Right lobe of liver (tissue), 6 donors: ENCODE data around the gene REM2. TPM values are rescaled to one million over a fixed set of nuclear protein-coding genes. Genes with fewer than 3 reads are reported as not detected.
A peak's percentile ranks its signal among the peaks of the same experiment; 100 is the strongest.

Source experiments
- ATAC-seq, 4 donors: fragments of 200-7000 bp; cut with Tn5 transposase; one replicate each; pipeline ENCODE4 v1.9.1; 2020; ENCODE audit warnings: mild to moderate bottlenecking in 4 of 4, moderate library complexity in 4 of 4
- DNase-seq, 3 donors: peaks; one replicate each; pipeline ENCODE4 v3.0.0-alpha.2; 2020
- H3K27ac ChIP-seq, 3 donors: fragments of 200-600 bp; one replicate each; pipeline ENCODE4 v1.8.0; 2022
- H3K27me3 ChIP-seq, 2 donors: fragments of 200-600 bp; one replicate each; pipeline ENCODE4 v1.8.0; 2022
- H3K36me3 ChIP-seq, 4 donors: fragments of 200-600 bp; sonication (generic) in 1 of 4; one replicate each; pipeline versions ENCODE4 v1.5.1 to v1.8.0; 2017 to 2022; ENCODE audit warnings: control low read depth in 1 of 4
- H3K4me1 ChIP-seq, 4 donors: fragments of 200-600 bp; sonication (generic) in 1 of 4; one replicate each; pipeline versions ENCODE4 v1.5.1 to v1.8.0; 2017 to 2022; ENCODE audit warnings: control low read depth in 1 of 4
- H3K4me3 ChIP-seq, 3 donors: fragments of 200-600 bp; one replicate each; pipeline ENCODE4 v1.8.0; 2022
- H3K9me3 ChIP-seq, 4 donors: fragments of 200-600 bp; sonication (generic) in 1 of 4; one replicate each; pipeline versions ENCODE4 v1.5.1 to v1.8.0; 2017 to 2022; ENCODE audit warnings: control low read depth in 1 of 4
- CTCF ChIP-seq, 4 donors: fragments of 200-600 bp in 3 of 4; fragments of 450-650 bp in 1 of 4; IDR thresholded peaks; one replicate each; pipeline versions ENCODE4 v1.5.1 to v1.8.0; 2016 to 2022; ENCODE audit warnings: antibody characterized with exemption in 4 of 4, mild to moderate bottlenecking in 2 of 4
- POLR2A ChIP-seq: fragments of 450-650 bp; IDR thresholded peaks from one replicate; pipeline ENCODE4 v1.6.1; 2017; ENCODE audit warnings: antibody characterized with exemption, mild to moderate bottlenecking
- WGBS: methylation state at CpG from one replicate; pipeline ENCODE4 v1.1.6; 2018; ENCODE audit warnings: low coverage, low lambda C conversion rate; ENCODE audit not compliant: insufficient coverage; ENCODE audit errors: missing lambda C conversion rate; 5-methylcytosine and 5-hydroxymethylcytosine counted together
- intact Hi-C, 2 donors: fragments of 100-400 bp; cut with DNase I; formaldehyde crosslinking; loops; one replicate each; pipeline versions ENCODE4 v1.11.2 to v1.14.1; 2022
- total RNA-seq, 6 experiments: library from RNA; depleted of rRNA in 2 of 6; stranded (reverse); fragments of >200 nt in 2 of 6; fragmentation: NEBNext Ultra II Directional in 3 of 6; extraction: Animal tissue kit (Norgen Biotek cat#: 25700) in 3 of 6; gene quantifications; one replicate each; pipeline versions ENCODE4 v1.1.0 to v1.2.4, GENCODE V29; 2016 to 2023
- donor health status: DM: no; HTN: yes; CAD: no.
- donor health status: DM: no; HTN: no; CAD: no.
- donor health status: DM: no; HTN: no; CAD: no.
- donor health status: DM: no; HTN: yes; CAD: no.
- donor health status: DM: no; HTN: yes; CAD: no.

Gene REM2
- total RNA-seq, 6 experiments from 2014 or later = 0.10 to 0.12 TPM; not detected in 4

GRCh38 chr14:22915886-22916521 is 33.0 kb downstream of the REM2 start:
- Histone ChIP-seq H3K36me3 (peaks cover 0 to 14% (median 5%) of the 10 kb centered on the region in 4 donors), H3K27ac (peak overlapping the region; percentile 21 to 100 (median 100)), H3K4me3 (no peak overlapping the region), H3K27me3 (no peaks in the 10 kb centered on the region), H3K4me1 (peaks cover 0 to 29% (median 12%) of the 10 kb centered on the region in 4 donors), H3K9me3 (no peaks in the 10 kb centered on the region)
- peak; percentile 29 to 44 (median 36) for ATAC-seq
- DNase-seq = peak; percentile 51 to 77 (median 62)
- 32% methylated on average over 6 of the region's 8 CpGs for WGBS
- intact Hi-C loops = no loop called here
- TF ChIP-seq POLR2A (no peak), CTCF (IDR thresholded peaks at IDR 0.05) (no peak)

- no peaks in the 10 kb centered on the region for H3K27me3 ChIP-seq
- peak; percentile 84 to 96 (median 88) for ATAC-seq
- H3K4me3 ChIP-seq = peak within 1 kb of the TSS; percentile 66 to 73 (median 70)
- H3K27ac ChIP-seq = peak within 1 kb of the TSS; percentile 98 to 100 (median 100)
- H3K9me3 ChIP-seq = no peaks in the 10 kb centered on the region
- TF ChIP-seq CTCF (IDR thresholded peaks at IDR 0.05) = no peak
- peak; percentile 74 for TF ChIP-seq POLR2A
- peak; percentile 99 to 100 (median 100) for DNase-seq
- peaks cover 0 to 29% (median 12%) of the 10 kb centered on the region in 4 donors for H3K4me1 ChIP-seq
- peaks cover 0 to 36% (median 13%) of the 10 kb centered on the region in 4 donors for H3K36me3 ChIP-seq
- intact Hi-C loops = no loop called here
- 2% methylated on average over 21 of the region's 46 CpGs for WGBS
Observed at GRCh38 chr14:22918804-22919600, 36.0 kb downstream of the REM2 start, which contains the start of gene RBM23. TSS of gene RBM23 (minus strand) at chr14:22919149.

- no peak for DNase-seq
- ATAC-seq = no peak
- peak overlapping the region; percentile 41 to 71 (median 54) for H3K27ac ChIP-seq
- H3K27me3 ChIP-seq = no peaks in the 10 kb centered on the region
- 22% methylated on average over 3 of the region's 10 CpGs for WGBS
- peak overlapping the region; percentile 15 to 34 (median 27) for H3K4me3 ChIP-seq
- intact Hi-C loops = no loop called here
- no peaks in the 10 kb centered on the region for H3K9me3 ChIP-seq
- no peak for TF ChIP-seq POLR2A
- TF ChIP-seq CTCF (IDR thresholded peaks at IDR 0.05) = no peak
- peaks cover 0 to 29% (median 11%) of the 10 kb centered on the region in 4 donors for H3K4me1 ChIP-seq
- peaks cover 0 to 42% (median 19%) of the 10 kb centered on the region in 4 donors for H3K36me3 ChIP-seq
Observed at GRCh38 chr14:22919601-22919921, 36.5 kb downstream of the REM2 start.

GRCh38 chr14:22920697-22921096 is 37.7 kb downstream of the REM2 start:
- 90% methylated on average over 4 of the region's 6 CpGs for WGBS
- DNase-seq = no peak
- peaks cover 0 to 22% (median 9%) of the 10 kb centered on the region in 4 donors for H3K4me1 ChIP-seq
- H3K9me3 ChIP-seq = no peaks in the 10 kb centered on the region
- H3K27ac ChIP-seq = no peak overlapping the region
- ATAC-seq = no peak
- no peak for TF ChIP-seq CTCF (IDR thresholded peaks at IDR 0.05)
- no peak for TF ChIP-seq POLR2A
- H3K4me3 ChIP-seq = no peak overlapping the region
- H3K27me3 ChIP-seq = no peaks in the 10 kb centered on the region
- H3K36me3 ChIP-seq = peaks cover 0 to 52% (median 21%) of the 10 kb centered on the region in 4 donors
- intact Hi-C loops = no loop called here
